Astrocyte (in vitro differentiated cells and primary cell): ENCODE results near the gene PDE4A. TPM values are rescaled to one million over a fixed set of nuclear protein-coding genes. Genes with fewer than 3 reads are reported as not detected.

Experiments used
- DNase-seq: peaks from one replicate; pipeline ENCODE4 v3.0.0-alpha.2; 2010; ENCODE audit warnings: low read depth
- FAIRE-seq: peaks from 2 replicates; lab custom pipeline; 2011; peaks lifted over from hg19 to GRCh38; lab: Jason Lieb, UNC
- H2AFZ ChIP-seq: 2 replicates; pipeline ENCODE4 v1.6.0; 2012; ENCODE audit warnings: low read depth, low read length, inconsistent platforms
- H3K27ac ChIP-seq: 2 replicates; pipeline ENCODE4 v1.5.1; 2011; ENCODE audit warnings: low read depth, low read length, inconsistent platforms
- H3K27me3 ChIP-seq: 2 replicates; pipeline ENCODE4 v1.6.0; 2011; ENCODE audit warnings: low read length, inconsistent platforms; ENCODE audit not compliant: insufficient read depth
- H3K36me3 ChIP-seq: 2 replicates; pipeline ENCODE4 v1.5.1; 2011; ENCODE audit warnings: low read length, inconsistent platforms; ENCODE audit not compliant: insufficient read depth
- H3K4me1 ChIP-seq: 2 replicates; pipeline ENCODE4 v1.5.1; 2011; ENCODE audit warnings: low read length, inconsistent platforms; ENCODE audit not compliant: insufficient read depth
- H3K4me2 ChIP-seq: 2 replicates; pipeline ENCODE4 v1.6.0; 2012; ENCODE audit warnings: low read length, inconsistent platforms
- H3K4me3 ChIP-seq: 2 replicates; pipeline ENCODE4 v1.5.1; 2011; ENCODE audit warnings: low read depth, mild to moderate bottlenecking, low read length, inconsistent platforms; ENCODE audit not compliant: insufficient read depth
- H3K79me2 ChIP-seq: 2 replicates; pipeline ENCODE4 v1.6.0; 2012; ENCODE audit warnings: mild to moderate bottlenecking, low read length, inconsistent platforms; ENCODE audit not compliant: insufficient read depth
- H3K9ac ChIP-seq: 2 replicates; pipeline ENCODE4 v1.6.0; 2012; ENCODE audit warnings: mild to moderate bottlenecking, low read length, inconsistent platforms
- H3K9me3 ChIP-seq: 2 replicates; pipeline ENCODE4 v1.5.1; 2012; ENCODE audit warnings: low read depth, mild to moderate bottlenecking, low read length, inconsistent platforms; ENCODE audit not compliant: insufficient read depth
- H4K20me1 ChIP-seq: 2 replicates; pipeline ENCODE4 v1.6.0; 2012; ENCODE audit warnings: low read length, inconsistent platforms; ENCODE audit not compliant: insufficient read depth
- H3K27ac Mint-ChIP-seq: one replicate; pipeline ENCODE4 v1.8.0; 2021; ENCODE audit warnings: mild to moderate bottlenecking, mixed read lengths; ENCODE audit not compliant: unreplicated experiment
- H3K27me3 Mint-ChIP-seq: one replicate; pipeline ENCODE4 v1.8.0; 2021; ENCODE audit warnings: low read depth, mixed read lengths; ENCODE audit not compliant: unreplicated experiment
- H3K36me3 Mint-ChIP-seq: one replicate; pipeline ENCODE4 v1.8.0; 2021; ENCODE audit warnings: low read depth, mixed read lengths; ENCODE audit not compliant: unreplicated experiment
- H3K4me1 Mint-ChIP-seq: one replicate; pipeline ENCODE4 v1.8.0; 2021; ENCODE audit warnings: low read depth, mixed read lengths; ENCODE audit not compliant: unreplicated experiment
- H3K4me3 Mint-ChIP-seq: one replicate; pipeline ENCODE4 v1.8.0; 2021; ENCODE audit warnings: mild to moderate bottlenecking, moderate library complexity, mixed read lengths; ENCODE audit not compliant: unreplicated experiment
- H3K9me3 Mint-ChIP-seq: one replicate; pipeline ENCODE4 v1.8.0; 2021; ENCODE audit warnings: mild to moderate bottlenecking, mixed read lengths; ENCODE audit not compliant: unreplicated experiment
- CTCF ChIP-seq: IDR thresholded peaks from 2 replicates; pipeline ENCODE4 v1.5.1; 2011; ENCODE audit warnings: low read depth, mild to moderate bottlenecking, inconsistent platforms, low read length, moderate library complexity; ENCODE audit not compliant: insufficient read depth
- EZH2 ChIP-seq: IDR thresholded peaks from 2 replicates; pipeline ENCODE4 v1.6.1; 2012; ENCODE audit warnings: mild to moderate bottlenecking, low read length, inconsistent platforms; ENCODE audit not compliant: insufficient read depth
- total RNA-seq: library from RNA; stranded (reverse); gene quantifications from 2 replicates; pipeline ENCODE4 v1.2.1, GENCODE V29; 2021

PDE4A gene
- total RNA-seq, 1 donor from 2014 or later = 3.2 TPM

- Mint-ChIP-seq H3K27me3 (peaks cover 28% of the 10 kb centered on the region), H3K36me3 (peaks cover 3% of the 10 kb centered on the region), H3K4me1 (peaks cover 3% of the 10 kb centered on the region), H3K4me3 (no peak overlapping the region), H3K27ac (no peak overlapping the region), H3K9me3 (no peaks in the 10 kb centered on the region)
- Histone ChIP-seq H3K9me3 (no peaks in the 10 kb centered on the region), H3K36me3 (no peaks in the 10 kb centered on the region), H4K20me1 (peaks cover 21% of the 10 kb centered on the region), H3K79me2 (no peaks in the 10 kb centered on the region), H2AFZ (no peak overlapping the region), H3K4me1 (no peaks in the 10 kb centered on the region), H3K27ac (no peak overlapping the region), H3K4me3 (no peak overlapping the region), H3K9ac (no peak overlapping the region), H3K27me3 (peaks cover 2% of the 10 kb centered on the region), H3K4me2 (no peak overlapping the region)
- FAIRE-seq (no peak), DNase-seq (no peak)
- no peak for TF ChIP-seq CTCF
- no peak for TF ChIP-seq EZH2
These were observed 30.0 kb downstream of the PDE4A start for GRCh38 chr19:10450191-10450852.

DNA sequence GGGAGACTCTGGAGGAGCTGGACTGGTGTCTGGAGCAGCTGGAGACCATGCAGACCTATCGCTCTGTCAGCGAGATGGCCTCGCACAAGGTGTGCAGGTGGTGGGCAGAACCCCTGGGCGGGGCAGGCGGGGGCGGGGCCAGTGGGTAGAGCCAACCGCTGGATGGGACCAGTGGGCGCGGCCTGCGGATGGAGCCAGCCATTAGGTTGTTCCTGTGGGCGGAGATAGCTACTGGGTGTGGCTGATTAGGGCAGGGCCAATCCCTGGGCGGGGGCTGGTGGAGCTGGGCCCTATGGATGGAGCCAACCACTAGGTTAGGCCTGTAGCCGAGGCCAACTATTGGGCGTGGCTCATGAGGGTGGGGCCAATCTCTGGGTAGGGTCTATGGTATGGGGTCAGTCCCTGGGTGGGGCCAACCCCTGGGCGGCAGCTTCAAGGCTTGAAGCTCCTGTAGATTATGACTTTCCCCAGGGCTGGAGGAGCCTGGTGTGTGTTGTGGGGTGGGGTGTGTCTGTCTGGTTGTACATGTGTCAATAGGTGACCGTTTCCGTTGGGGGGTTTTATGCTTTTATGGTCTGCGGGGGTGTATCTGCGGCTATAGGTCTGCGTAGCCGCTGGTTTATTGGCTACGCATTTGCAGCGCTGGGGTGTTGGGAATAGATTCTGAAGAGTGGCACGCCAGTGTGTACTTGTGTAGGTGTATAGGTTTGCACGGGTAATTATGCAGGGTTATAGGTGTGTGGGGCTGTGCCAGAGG, 30.7 kb downstream of the PDE4A start:
- Mint-ChIP-seq H3K27me3 (peaks cover 28% of the 10 kb centered on the region), H3K9me3 (no peaks in the 10 kb centered on the region), H3K36me3 (peaks cover 3% of the 10 kb centered on the region), H3K4me1 (peaks cover 3% of the 10 kb centered on the region), H3K4me3 (no peak overlapping the region), H3K27ac (no peak overlapping the region)
- Histone ChIP-seq H4K20me1 (peaks cover 21% of the 10 kb centered on the region), H3K4me1 (no peaks in the 10 kb centered on the region), H3K9me3 (no peaks in the 10 kb centered on the region), H3K79me2 (no peaks in the 10 kb centered on the region), H3K36me3 (no peaks in the 10 kb centered on the region), H3K4me3 (no peak overlapping the region), H3K4me2 (no peak overlapping the region), H2AFZ (no peak overlapping the region), H3K9ac (no peak overlapping the region), H3K27me3 (peaks cover 2% of the 10 kb centered on the region), H3K27ac (no peak overlapping the region)
- TF ChIP-seq EZH2 (no peak), CTCF (no peak)
- DNase-seq = no peak
- no peak for FAIRE-seq
